Measurements from ENCODE around the gene PUS7L. TPM values are rescaled to one million over a fixed set of nuclear protein-coding genes. Genes with fewer than 3 reads are reported as not detected.

PUS7L gene
- total and polyA plus RNA-seq, 2 of the 13 experiments (the other 11 are each of a cell fraction or from before 2014, with no cell fraction given) = 6.5 to 37.6 TPM

DNA sequence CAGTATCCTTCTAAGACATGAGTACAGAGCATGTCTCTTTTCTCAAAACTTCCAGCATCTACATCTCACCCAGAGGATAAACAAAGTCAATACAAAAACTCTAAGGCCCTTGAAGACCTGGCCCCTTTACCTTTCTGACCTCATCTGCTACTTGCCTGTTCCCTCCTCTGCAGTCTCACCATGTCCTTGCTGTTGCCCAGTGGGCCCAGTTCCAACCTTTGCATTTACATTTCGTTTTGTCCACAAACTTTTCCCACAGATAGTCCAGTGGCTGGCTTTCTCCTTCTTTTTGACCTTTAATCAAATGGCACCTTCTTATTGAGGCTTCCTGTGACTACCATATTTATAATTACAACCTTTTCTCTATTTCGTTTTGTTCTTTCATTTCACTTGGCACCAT, 1.8 kb upstream of the PUS7L start (continued):
- TF ChIP-seq ZNF609 (CRISPR knock-in tag; IDR thresholded peaks at IDR 0.05; ENCODE audit: borderline replicate concordance) = no peak

DNA sequence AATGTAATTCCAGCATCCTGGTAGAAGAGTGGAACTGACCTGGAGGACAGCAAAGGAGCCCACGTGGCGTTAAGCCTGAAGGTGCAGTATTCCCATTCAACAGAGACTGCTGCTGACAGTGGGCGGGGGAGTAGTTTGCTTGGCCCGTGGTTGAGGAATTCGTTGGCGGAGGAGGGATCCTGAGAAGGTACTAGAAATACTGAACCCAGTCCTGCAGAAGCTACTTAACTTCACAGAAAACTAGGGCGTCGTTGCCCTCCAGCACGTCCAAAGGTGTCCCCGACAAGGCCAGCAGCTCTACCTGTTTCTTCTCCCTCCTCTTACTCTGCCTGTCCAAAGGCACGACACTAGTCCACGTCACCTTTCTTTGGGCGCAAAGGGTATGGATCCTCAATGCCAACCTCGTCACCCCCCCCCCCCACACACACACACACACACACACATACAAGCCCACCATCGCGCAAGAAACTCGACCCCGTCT, 303 bp downstream of the PUS7L start:
- Histone ChIP-seq H3K4me3 (replicated peaks in 1 of 3; ENCODE audit: insufficient read depth in 1 of 3, low read depth in 2 of 3, low read length in 3 of 3) (peak overlapping the region; percentile 70 to 93 (median 84)), H3K79me2 (ENCODE audit: insufficient read depth, low read length) (peaks cover 17% of the 10 kb centered on the region), H3K9ac (ENCODE audit: insufficient read depth, low read depth, low read length) (peak overlapping the region; percentile 93), H3K36me3 (replicated peaks in 1 of 2; ENCODE audit: control insufficient read depth in 1 of 2, insufficient read depth in 2 of 2, low read length in 2 of 2) (no peaks in the 10 kb centered on the region; a peak in 1 of 5 replicates), H2AFZ (ENCODE audit: low read length) (peak overlapping the region; percentile 87), H3K9me3 (ENCODE audit: low read length) (no peaks in the 10 kb centered on the region), H3K27me3 (ENCODE audit: control insufficient read depth in 1 of 2, insufficient read depth in 2 of 2, low read length in 2 of 2) (no peaks in the 10 kb centered on the region; a peak in 1 of 5 replicates), H4K20me1 (ENCODE audit: insufficient read depth, low read length) (no peaks in the 10 kb centered on the region), H3K4me1 (ENCODE audit: insufficient read depth, low read length) (peaks cover 69% of the 10 kb centered on the region), H3K27ac (ENCODE audit: extremely low read length, insufficient read depth, low read length) (peak overlapping the region; percentile 87), H3K4me2 (ENCODE audit: low read depth, low read length) (peak overlapping the region; percentile 96)
- DNase-seq (ENCODE audit: low spot score) (peak; percentile 37), FAIRE-seq (peak; percentile 54), ATAC-seq (peak; percentile 68)
- ChIA-PET POLR2A (interaction anchor here (1.5 to 2.9 kb wide), 2 partner anchors 10 to 48 kb away, joined by 5 to 14 read pairs; partner anchors contain the start of gene TWF1), CTCF (ENCODE audit: low intra/inter-chr PET ratio, low total read pairs) (no interaction called here)
- 0% methylated on average over 8 of the region's 18 CpGs for WGBS (ENCODE audit: low lambda C conversion rate)
- intact Hi-C loops (cut with micrococcal nuclease; ENCODE audit: unreplicated experiment) (loop anchor here (2.0 to 10.0 kb wide), 4 partner anchors 49 to 237 kb away; partner anchors contain the start of genes TMEM117 and TWF1), in situ Hi-C loops (cut with HindIII; ENCODE audit: extremely low pct_ligation_motif_present, low pct_unique_long_range_greater_than_20kb) (no loop called here)
- BruUV-seq (replicated peaks) = TSS peak; percentile 70
- TF ChIP-seq PLSCR1 (CRISPR knock-in tag; IDR thresholded peaks at IDR 0.05; ENCODE audit: borderline replicate concordance) (no peak), HINFP (CRISPR knock-in tag; IDR thresholded peaks at IDR 0.05; ENCODE audit: low read depth) (no peak), HNRNPK (IDR thresholded peaks at IDR 0.05; ENCODE audit: low read depth, low read length, poor library complexity, severe bottlenecking) (no peak), ZNF879 (CRISPR knock-in tag; IDR thresholded peaks at IDR 0.05) (no peak), TGIF2 (CRISPR knock-in tag; IDR thresholded peaks at IDR 0.05) (peak; percentile 19; the same call in 1 of the 2 replicates), TBP (CRISPR knock-in tag; IDR thresholded peaks at IDR 0.05) (no peak), ZNF543 (CRISPR knock-in tag; IDR thresholded peaks at IDR 0.05) (peak; percentile 5; the same call in 1 of the 2 replicates), ZNF629 (CRISPR knock-in tag; conservative IDR thresholded peaks at IDR 0.05) (peak; percentile 30; the same call in 1 of the 2 replicates), ZNF891 (CRISPR knock-in tag; IDR thresholded peaks at IDR 0.05) (no peak), ZNF772 (CRISPR knock-in tag; IDR thresholded peaks at IDR 0.05) (no peak), ZNF883 (CRISPR knock-in tag; IDR thresholded peaks at IDR 0.05; ENCODE audit: not compliant biosample characterization) (no peak), KLF11 (CRISPR knock-in tag; IDR thresholded peaks at IDR 0.05) (no peak), ZNF709 (CRISPR knock-in tag; IDR thresholded peaks at IDR 0.05) (peak; percentile 42)
- TF ChIP-seq, protein P1, sequence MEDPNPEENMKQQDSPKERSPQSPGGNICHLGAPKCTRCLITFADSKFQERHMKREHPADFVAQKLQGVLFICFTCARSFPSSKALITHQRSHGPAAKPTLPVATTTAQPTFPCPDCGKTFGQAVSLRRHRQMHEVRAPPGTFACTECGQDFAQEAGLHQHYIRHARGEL (CRISPR knock-in tag; IDR thresholded peaks at IDR 0.05) = no peak

Measured in HepG2 (cell line).